ENCODE results near the gene CCDC89.
"Not testable (repeated sequence)": the region's sequence is repeated elsewhere in the genome, so short reads cannot be mapped to it uniquely, and the experiment has no call there.

Gene CCDC89

GRCh38 chr11:85670949-85671663 is 14.9 kb downstream of the CCDC89 start:
- H3K36me3 Mint-ChIP-seq; DNase-seq (ENCODE audit: low spot score in 2 of 2); H3K4me1 Mint-ChIP-seq; H3K4me3 Mint-ChIP-seq; H3K27ac Mint-ChIP-seq; ATAC-seq (ENCODE audit: low read depth); H3K9me3 Mint-ChIP-seq; H3K27me3 Mint-ChIP-seq: not testable (repeated sequence)

GRCh38 chr11:85668157-85668556 is 17.8 kb downstream of the CCDC89 start:
- H3K36me3 Mint-ChIP-seq, result peaks cover 7% of the 10 kb centered on the region
- peaks cover 8% of the 10 kb centered on the region for H3K4me1 Mint-ChIP-seq
- DNase-seq (ENCODE audit: low spot score in 2 of 2) (no peak), ATAC-seq (ENCODE audit: low read depth) (no peak)
- H3K27ac Mint-ChIP-seq, result no peak overlapping the region
- H3K27me3 Mint-ChIP-seq, result no peaks in the 10 kb centered on the region
- H3K4me3 Mint-ChIP-seq, result no peak overlapping the region
- H3K9me3 Mint-ChIP-seq, result no peaks in the 10 kb centered on the region

GRCh38 chr11:85666687-85667086 is 19.3 kb downstream of the CCDC89 start:
- Mint-ChIP-seq H3K4me1 (peaks cover 13% of the 10 kb centered on the region), H3K27ac (no peak overlapping the region), H3K9me3 (no peaks in the 10 kb centered on the region), H3K36me3 (peaks cover 11% of the 10 kb centered on the region), H3K4me3 (no peak overlapping the region), H3K27me3 (no peaks in the 10 kb centered on the region)
- DNase-seq (ENCODE audit: low spot score in 2 of 2) (no peak), ATAC-seq (ENCODE audit: low read depth) (no peak)

GRCh38 chr11:85665733-85666132 is 20.3 kb downstream of the CCDC89 start:
- no peaks in the 10 kb centered on the region for H3K9me3 Mint-ChIP-seq
- H3K36me3 Mint-ChIP-seq, result peaks cover 13% of the 10 kb centered on the region
- H3K27ac Mint-ChIP-seq, result peak overlapping the region; percentile 94
- H3K4me3 Mint-ChIP-seq, result peak overlapping the region; percentile 14
- no peak for DNase-seq (ENCODE audit: low spot score in 2 of 2)
- no peaks in the 10 kb centered on the region for H3K27me3 Mint-ChIP-seq
- ATAC-seq (ENCODE audit: low read depth), result no peak
- H3K4me1 Mint-ChIP-seq, result peaks cover 14% of the 10 kb centered on the region

GRCh38 chr11:85664615-85665481 is 21.1 kb downstream of the CCDC89 start, which contains the start of gene CREBZF:
CREBZF (minus strand) TSS chr11:85665129; CDS start chr11:85664875, 254 bp downstream.
- Mint-ChIP-seq H3K4me3 (peak within 1 kb of the TSS; percentile 93), H3K27me3 (no peaks in the 10 kb centered on the region), H3K9me3 (no peaks in the 10 kb centered on the region), H3K4me1 (peaks cover 19% of the 10 kb centered on the region), H3K27ac (peak within 1 kb of the TSS; percentile 94), H3K36me3 (peaks cover 17% of the 10 kb centered on the region)
- peak; percentile 82 for ATAC-seq (ENCODE audit: low read depth)
- DNase-seq (ENCODE audit: low spot score in 2 of 2), result peak; percentile 92 to 95

GRCh38 chr11:85663753-85664614 is 22.0 kb downstream of the CCDC89 start:
- Mint-ChIP-seq H3K27me3 (no peaks in the 10 kb centered on the region), H3K4me1 (peaks cover 20% of the 10 kb centered on the region), H3K9me3 (no peaks in the 10 kb centered on the region), H3K27ac (peak overlapping the region; percentile 94), H3K36me3 (peaks cover 18% of the 10 kb centered on the region), H3K4me3 (peak overlapping the region; percentile 93)
- DNase-seq (ENCODE audit: low spot score in 2 of 2), result peak; percentile 80 to 88
- ATAC-seq (ENCODE audit: low read depth), result peak; percentile 78

GRCh38 chr11:85663080-85663752 is 22.8 kb downstream of the CCDC89 start:
- ATAC-seq (ENCODE audit: low read depth) (no peak), DNase-seq (ENCODE audit: low spot score in 2 of 2) (no peak)

GRCh38 chr11:85661972-85662664 is 23.9 kb downstream of the CCDC89 start:
- DNase-seq (ENCODE audit: low spot score in 2 of 2) (no peak), ATAC-seq (ENCODE audit: low read depth) (no peak)
- Mint-ChIP-seq H3K4me3 (peak overlapping the region; percentile 29), H3K36me3 (peaks cover 18% of the 10 kb centered on the region), H3K27me3 (no peaks in the 10 kb centered on the region), H3K27ac (no peak overlapping the region), H3K4me1 (peaks cover 20% of the 10 kb centered on the region), H3K9me3 (no peaks in the 10 kb centered on the region)

More at GRCh38 chr11:85663080-85663752, 22.8 kb downstream of the CCDC89 start:
- Mint-ChIP-seq H3K36me3 (peaks cover 18% of the 10 kb centered on the region), H3K4me1 (peaks cover 20% of the 10 kb centered on the region), H3K27me3 (no peaks in the 10 kb centered on the region), H3K27ac (peak overlapping the region; percentile 94), H3K9me3 (no peaks in the 10 kb centered on the region), H3K4me3 (peak overlapping the region; percentile 93)

- DNase-seq (ENCODE audit: low spot score in 2 of 2), result no peak
- ATAC-seq (ENCODE audit: low read depth), result no peak
- Mint-ChIP-seq H3K27me3 (no peaks in the 10 kb centered on the region), H3K9me3 (no peaks in the 10 kb centered on the region), H3K27ac (no peak overlapping the region), H3K4me3 (no peak overlapping the region), H3K4me1 (peaks cover 16% of the 10 kb centered on the region), H3K36me3 (peaks cover 12% of the 10 kb centered on the region)
Observed at GRCh38 chr11:85658180-85658579, 27.8 kb downstream of the CCDC89 start.

GRCh38 chr11:85656777-85657176 is 29.2 kb downstream of the CCDC89 start:
- no peak for ATAC-seq (ENCODE audit: low read depth)
- DNase-seq (ENCODE audit: low spot score in 2 of 2), result no peak
- Mint-ChIP-seq H3K4me3 (no peak overlapping the region), H3K27me3 (no peaks in the 10 kb centered on the region), H3K9me3 (no peaks in the 10 kb centered on the region), H3K27ac (peak overlapping the region; percentile 55), H3K36me3 (peaks cover 7% of the 10 kb centered on the region), H3K4me1 (peaks cover 14% of the 10 kb centered on the region)

GRCh38 chr11:85654343-85654742 is 31.7 kb downstream of the CCDC89 start:
- H3K9me3 Mint-ChIP-seq; H3K4me1 Mint-ChIP-seq; ATAC-seq (ENCODE audit: low read depth); H3K27ac Mint-ChIP-seq; H3K27me3 Mint-ChIP-seq; H3K36me3 Mint-ChIP-seq; H3K4me3 Mint-ChIP-seq; DNase-seq (ENCODE audit: low spot score in 2 of 2): not testable (repeated sequence)

- ATAC-seq (ENCODE audit: low read depth) (no peak), DNase-seq (ENCODE audit: low spot score in 2 of 2) (no peak)
- Mint-ChIP-seq H3K9me3 (no peaks in the 10 kb centered on the region), H3K36me3 (peaks cover 3% of the 10 kb centered on the region), H3K27ac (no peak overlapping the region), H3K4me3 (no peak overlapping the region), H3K27me3 (no peaks in the 10 kb centered on the region), H3K4me1 (peaks cover 9% of the 10 kb centered on the region)
Observed at GRCh38 chr11:85652786-85653447, 33.1 kb downstream of the CCDC89 start.
